ENCODE data around the gene EFCC1.

EFCC1 gene

DNA sequence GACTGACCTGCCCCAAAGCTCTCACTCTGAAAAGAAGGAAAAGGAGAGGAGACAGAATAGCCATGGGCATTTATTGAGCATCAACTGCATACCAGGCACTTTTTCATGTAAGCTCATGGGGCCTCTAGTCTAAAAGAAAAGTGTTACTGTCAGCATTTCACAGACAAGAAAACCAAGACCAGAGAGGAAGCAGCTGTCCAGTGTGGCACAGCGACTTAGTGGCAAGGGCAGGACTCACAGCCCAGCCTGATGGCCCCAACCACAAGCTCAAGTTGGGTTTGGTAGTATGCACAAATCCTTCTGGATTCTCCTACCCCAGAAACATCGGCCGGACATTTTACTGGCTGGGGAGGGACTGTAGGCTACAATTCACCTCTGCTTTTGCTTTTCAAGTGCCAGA is 5.8 kb downstream of the EFCC1 start:
- TF ChIP-seq CEBPB (IDR thresholded peaks at IDR 0.05) (no peak), EP300 (IDR thresholded peaks at IDR 0.05; ENCODE audit: borderline replicate concordance) (no peak), TAF1 (IDR thresholded peaks at IDR 0.05; ENCODE audit: low read depth) (no peak), RAD21 (IDR thresholded peaks at IDR 0.05; ENCODE audit: low read depth) (no peak)
- TF ChIP-seq, protein P1, sequence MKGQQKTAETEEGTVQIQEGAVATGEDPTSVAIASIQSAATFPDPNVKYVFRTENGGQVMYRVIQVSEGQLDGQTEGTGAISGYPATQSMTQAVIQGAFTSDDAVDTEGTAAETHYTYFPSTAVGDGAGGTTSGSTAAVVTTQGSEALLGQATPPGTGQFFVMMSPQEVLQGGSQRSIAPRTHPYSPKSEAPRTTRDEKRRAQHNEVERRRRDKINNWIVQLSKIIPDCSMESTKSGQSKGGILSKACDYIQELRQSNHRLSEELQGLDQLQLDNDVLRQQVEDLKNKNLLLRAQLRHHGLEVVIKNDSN (IDR thresholded peaks at IDR 0.05): no peak
- TF ChIP-seq, protein P2, sequence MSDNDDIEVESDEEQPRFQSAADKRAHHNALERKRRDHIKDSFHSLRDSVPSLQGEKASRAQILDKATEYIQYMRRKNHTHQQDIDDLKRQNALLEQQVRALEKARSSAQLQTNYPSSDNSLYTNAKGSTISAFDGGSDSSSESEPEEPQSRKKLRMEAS (IDR thresholded peaks at IDR 0.05): no peak

DNA sequence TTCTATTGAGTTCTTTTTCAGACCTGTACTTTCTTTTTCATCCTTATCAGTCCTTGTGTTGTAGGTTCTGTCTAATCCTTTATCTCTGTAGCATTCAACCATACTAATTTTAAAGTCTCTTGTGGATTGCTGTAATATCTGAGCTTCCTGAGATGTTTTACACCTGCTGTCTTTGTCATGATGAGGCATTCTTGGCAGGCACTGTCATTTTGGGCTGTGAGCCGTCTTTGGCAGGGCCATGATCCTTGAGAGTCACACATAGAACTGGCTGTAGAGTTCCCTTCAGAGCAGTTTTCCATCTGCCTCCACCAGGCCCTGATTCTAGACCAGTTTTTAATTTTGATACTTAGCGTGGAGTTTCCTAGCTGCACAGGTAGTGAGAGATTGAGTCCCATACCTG is 6.7 kb downstream of the EFCC1 start:
- no peak for TF ChIP-seq TAF1 (IDR thresholded peaks at IDR 0.05; ENCODE audit: low read depth)
- TF ChIP-seq, protein P1 (IDR thresholded peaks at IDR 0.05): no peak
- TF ChIP-seq RAD21 (IDR thresholded peaks at IDR 0.05; ENCODE audit: low read depth): no peak
- TF ChIP-seq TCF12 (IDR thresholded peaks at IDR 0.05; ENCODE audit: low read depth): no peak
- TF ChIP-seq EGR1 (IDR thresholded peaks at IDR 0.05): no peak
- no peak for TF ChIP-seq NFIC (IDR thresholded peaks at IDR 0.05)
- TF ChIP-seq, protein P2 (IDR thresholded peaks at IDR 0.05): no peak
- TF ChIP-seq CREB1 (IDR thresholded peaks at IDR 0.05; ENCODE audit: low read depth): no peak
- TF ChIP-seq EP300 (IDR thresholded peaks at IDR 0.05; ENCODE audit: borderline replicate concordance): no peak
- no peak for TF ChIP-seq TEAD4 (IDR thresholded peaks at IDR 0.05)
- no peak for TF ChIP-seq YY1 (IDR thresholded peaks at IDR 0.05; ENCODE audit: low read depth)
- TF ChIP-seq, protein P3, sequence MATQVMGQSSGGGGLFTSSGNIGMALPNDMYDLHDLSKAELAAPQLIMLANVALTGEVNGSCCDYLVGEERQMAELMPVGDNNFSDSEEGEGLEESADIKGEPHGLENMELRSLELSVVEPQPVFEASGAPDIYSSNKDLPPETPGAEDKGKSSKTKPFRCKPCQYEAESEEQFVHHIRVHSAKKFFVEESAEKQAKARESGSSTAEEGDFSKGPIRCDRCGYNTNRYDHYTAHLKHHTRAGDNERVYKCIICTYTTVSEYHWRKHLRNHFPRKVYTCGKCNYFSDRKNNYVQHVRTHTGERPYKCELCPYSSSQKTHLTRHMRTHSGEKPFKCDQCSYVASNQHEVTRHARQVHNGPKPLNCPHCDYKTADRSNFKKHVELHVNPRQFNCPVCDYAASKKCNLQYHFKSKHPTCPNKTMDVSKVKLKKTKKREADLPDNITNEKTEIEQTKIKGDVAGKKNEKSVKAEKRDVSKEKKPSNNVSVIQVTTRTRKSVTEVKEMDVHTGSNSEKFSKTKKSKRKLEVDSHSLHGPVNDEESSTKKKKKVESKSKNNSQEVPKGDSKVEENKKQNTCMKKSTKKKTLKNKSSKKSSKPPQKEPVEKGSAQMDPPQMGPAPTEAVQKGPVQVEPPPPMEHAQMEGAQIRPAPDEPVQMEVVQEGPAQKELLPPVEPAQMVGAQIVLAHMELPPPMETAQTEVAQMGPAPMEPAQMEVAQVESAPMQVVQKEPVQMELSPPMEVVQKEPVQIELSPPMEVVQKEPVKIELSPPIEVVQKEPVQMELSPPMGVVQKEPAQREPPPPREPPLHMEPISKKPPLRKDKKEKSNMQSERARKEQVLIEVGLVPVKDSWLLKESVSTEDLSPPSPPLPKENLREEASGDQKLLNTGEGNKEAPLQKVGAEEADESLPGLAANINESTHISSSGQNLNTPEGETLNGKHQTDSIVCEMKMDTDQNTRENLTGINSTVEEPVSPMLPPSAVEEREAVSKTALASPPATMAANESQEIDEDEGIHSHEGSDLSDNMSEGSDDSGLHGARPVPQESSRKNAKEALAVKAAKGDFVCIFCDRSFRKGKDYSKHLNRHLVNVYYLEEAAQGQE (IDR thresholded peaks at IDR 0.05; ENCODE audit: low read depth): no peak
- TF ChIP-seq ZBTB7A (IDR thresholded peaks at IDR 0.05; ENCODE audit: low read depth): no peak
- TF ChIP-seq CEBPB (IDR thresholded peaks at IDR 0.05): no peak
- no peak for TF ChIP-seq FOXM1 (IDR thresholded peaks at IDR 0.05; ENCODE audit: borderline replicate concordance, low read depth)

DNA sequence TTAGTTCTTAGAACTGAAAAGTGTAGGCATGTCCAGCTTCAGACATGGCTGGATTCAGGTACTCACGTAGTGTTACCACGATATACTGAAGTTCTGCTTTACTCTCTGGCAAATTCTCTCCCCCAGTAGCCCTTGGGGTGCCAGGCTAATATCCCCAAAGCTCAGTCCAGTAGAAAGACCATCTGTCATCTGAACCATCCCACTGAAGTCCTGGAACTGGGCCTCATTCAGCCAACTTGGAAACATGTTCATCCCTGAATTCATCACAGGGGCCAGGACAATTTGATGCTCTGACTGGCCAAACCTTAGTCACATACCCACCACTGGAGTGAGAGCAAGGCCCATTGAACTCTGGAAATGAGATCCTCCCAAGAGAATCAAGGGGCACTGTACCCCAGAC is 8.2 kb downstream of the EFCC1 start:
- TF ChIP-seq ZBTB7A (IDR thresholded peaks at IDR 0.05; ENCODE audit: low read depth) (no peak), YY1 (IDR thresholded peaks at IDR 0.05; ENCODE audit: low read depth) (no peak), FOXM1 (IDR thresholded peaks at IDR 0.05; ENCODE audit: borderline replicate concordance, low read depth) (no peak), NFIC (IDR thresholded peaks at IDR 0.05) (no peak), TAF1 (IDR thresholded peaks at IDR 0.05; ENCODE audit: low read depth) (no peak), EP300 (IDR thresholded peaks at IDR 0.05; ENCODE audit: borderline replicate concordance) (no peak)
- TF ChIP-seq, protein P1 (IDR thresholded peaks at IDR 0.05): no peak

DNA sequence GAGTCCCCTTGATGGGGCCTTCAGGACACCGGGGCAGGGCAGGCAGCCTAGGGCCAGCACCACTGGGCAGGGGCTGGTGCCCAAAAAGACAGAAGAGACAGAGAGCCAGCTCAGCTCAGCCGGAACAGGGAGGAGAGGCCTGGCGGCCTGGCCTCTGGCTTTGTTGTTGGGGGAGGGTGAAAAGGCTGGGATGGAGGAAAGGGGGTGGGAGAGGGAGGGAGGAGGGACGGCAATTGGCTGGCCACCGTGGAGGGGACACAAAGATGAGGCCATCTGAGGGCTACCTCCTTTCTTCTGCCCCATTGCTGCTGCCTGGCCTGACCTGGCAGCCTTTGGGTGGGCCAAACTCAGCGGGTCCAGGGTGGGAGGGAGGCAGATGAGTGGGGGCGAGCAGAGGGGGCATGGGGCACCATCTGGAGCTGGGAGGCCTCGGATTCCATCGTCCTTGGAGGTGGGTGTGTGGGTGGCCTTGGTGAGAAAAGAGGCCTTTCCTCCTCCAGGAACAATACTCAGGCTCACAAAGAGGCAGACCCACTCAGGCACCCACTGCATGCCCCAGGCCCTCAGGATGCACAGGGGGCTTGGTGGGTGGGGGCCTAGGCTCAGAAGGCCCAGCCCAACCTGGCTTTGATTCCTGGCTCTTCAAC is 9.3 kb downstream of the EFCC1 start:
- TF ChIP-seq, protein P2 (IDR thresholded peaks at IDR 0.05): no peak
- TF ChIP-seq, protein P1 (IDR thresholded peaks at IDR 0.05): no peak
- TF ChIP-seq TCF12 (IDR thresholded peaks at IDR 0.05; ENCODE audit: low read depth) (no peak), ZBTB7A (IDR thresholded peaks at IDR 0.05; ENCODE audit: low read depth) (no peak), EP300 (IDR thresholded peaks at IDR 0.05; ENCODE audit: borderline replicate concordance) (no peak), CEBPB (IDR thresholded peaks at IDR 0.05) (no peak), FOXM1 (IDR thresholded peaks at IDR 0.05; ENCODE audit: borderline replicate concordance, low read depth) (no peak), TEAD4 (IDR thresholded peaks at IDR 0.05) (no peak), EGR1 (IDR thresholded peaks at IDR 0.05) (no peak), CREB1 (IDR thresholded peaks at IDR 0.05; ENCODE audit: low read depth) (no peak), RAD21 (IDR thresholded peaks at IDR 0.05; ENCODE audit: low read depth) (no peak), NFIC (IDR thresholded peaks at IDR 0.05) (no peak), YY1 (IDR thresholded peaks at IDR 0.05; ENCODE audit: low read depth) (no peak), TAF1 (IDR thresholded peaks at IDR 0.05; ENCODE audit: low read depth) (no peak)
- TF ChIP-seq, protein P3 (IDR thresholded peaks at IDR 0.05; ENCODE audit: low read depth): no peak

DNA sequence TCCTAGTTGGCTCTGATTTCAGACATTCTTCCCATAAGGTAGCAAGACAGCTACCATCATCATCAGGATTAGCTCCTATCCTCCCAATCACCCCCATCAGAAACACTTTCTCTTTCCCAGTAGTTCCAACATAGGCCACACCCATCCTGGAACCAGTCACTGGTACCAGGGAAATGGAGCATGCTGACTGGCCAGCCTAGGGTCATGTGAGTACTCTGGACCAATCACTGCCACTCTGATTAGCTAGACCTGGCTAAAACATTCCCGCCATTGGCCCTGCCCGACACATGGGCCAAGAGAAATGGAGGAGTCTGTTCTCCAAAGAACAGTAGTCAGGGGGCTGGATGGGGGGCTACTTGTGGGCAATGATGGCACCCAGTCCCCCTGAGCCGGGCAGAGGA is 12.4 kb downstream of the EFCC1 start:
- no peak for TF ChIP-seq ZBTB7A (IDR thresholded peaks at IDR 0.05; ENCODE audit: low read depth)
- TF ChIP-seq, protein P2 (IDR thresholded peaks at IDR 0.05): peak; percentile 66
- TF ChIP-seq, protein P1 (IDR thresholded peaks at IDR 0.05): peak; percentile 71
